Right kidney (tissue), 1 donor: ENCODE data around the gene HMGCL.
"Not testable (repeated sequence)": the region's sequence is repeated elsewhere in the genome, so short reads cannot be mapped to it uniquely, and the experiment has no call there.

ENCODE experiments used
- DNase-seq: peaks from one replicate; pipeline ENCODE4 v3.0.0-alpha.2; 2016

HMGCL gene

GRCh38 chr1:23799570-23800399, 25.4 kb downstream of the HMGCL start:
- peak; percentile 67 for DNase-seq

- no peak for DNase-seq
Measured at GRCh38 chr1:23799255-23799569, 26.0 kb downstream of the HMGCL start.

GRCh38 chr1:23798662-23799142, 26.5 kb downstream of the HMGCL start:
- no peak for DNase-seq

GRCh38 chr1:23797478-23798448, 27.5 kb downstream of the HMGCL start:
- no peak for DNase-seq

- DNase-seq = no peak
Measured at GRCh38 chr1:23796466-23797271, 28.6 kb downstream of the HMGCL start.

- DNase-seq = no peak
Measured at GRCh38 chr1:23795676-23796465, 29.4 kb downstream of the HMGCL start.

GRCh38 chr1:23794732-23795182, 30.5 kb downstream of the HMGCL start:
- not testable (repeated sequence) for DNase-seq

- no peak for DNase-seq
Measured at GRCh38 chr1:23793861-23794731, 31.1 kb downstream of the HMGCL start.

- DNase-seq = no peak
Measured at GRCh38 chr1:23793018-23793781, 32.0 kb downstream of the HMGCL start.

- no peak for DNase-seq
Measured at GRCh38 chr1:23792151-23792945, 32.9 kb downstream of the HMGCL start.

GRCh38 chr1:23791516-23792047, 33.6 kb downstream of the HMGCL start:
- peak; percentile 50 for DNase-seq

- DNase-seq = peak; percentile 71
Measured at GRCh38 chr1:23790696-23791515, 34.3 kb downstream of the HMGCL start, which contains the start of gene LYPLA2. LYPLA2 (plus strand) TSS chr1:23791145; CDS start chr1:23792683, 1,538 bp downstream.

- no peak for DNase-seq
Measured at GRCh38 chr1:23788695-23789094, 36.5 kb downstream of the HMGCL start.

- no peak for DNase-seq
Measured at GRCh38 chr1:23787701-23788100, 37.5 kb downstream of the HMGCL start.

GRCh38 chr1:23784846-23785245, 40.4 kb downstream of the HMGCL start:
- no peak for DNase-seq

GRCh38 chr1:23783141-23783540, 42.1 kb downstream of the HMGCL start:
- not testable (repeated sequence) for DNase-seq

- DNase-seq = no peak
Measured at GRCh38 chr1:23779826-23780371, 45.3 kb downstream of the HMGCL start.
